ENCODE data around the gene UNC5B.
A peak's percentile ranks its signal among the peaks of the same experiment; 100 is the strongest.

UNC5B gene

GRCh38 chr10:71308985-71309384 lies 96.6 kb downstream of the UNC5B start:
- DNase-seq (ENCODE audit: low spot score): no peak
- no peak overlapping the region for H3K4me3 ChIP-seq
- no peak for TF ChIP-seq CTCF (IDR thresholded peaks at IDR 0.05)
- no peak overlapping the region for H3K27ac ChIP-seq

GRCh38 chr10:71309919-71310318 lies 97.5 kb downstream of the UNC5B start:
- H3K4me3 ChIP-seq: no peak overlapping the region
- no peak overlapping the region for H3K27ac ChIP-seq
- DNase-seq (ENCODE audit: low spot score): no peak
- no peak for TF ChIP-seq CTCF (IDR thresholded peaks at IDR 0.05)

GRCh38 chr10:71312220-71312619 lies 99.8 kb downstream of the UNC5B start:
- H3K4me3 ChIP-seq: no peak overlapping the region
- H3K27ac ChIP-seq: no peak overlapping the region
- TF ChIP-seq CTCF (IDR thresholded peaks at IDR 0.05): no peak
- no peak for DNase-seq (ENCODE audit: low spot score)

GRCh38 chr10:71312811-71313789 lies 100.7 kb downstream of the UNC5B start:
- peak overlapping the region in 1 of 2 donors; percentile 53 for H3K27ac ChIP-seq
- no peak for TF ChIP-seq CTCF (IDR thresholded peaks at IDR 0.05)
- DNase-seq (ENCODE audit: low spot score): peak; percentile 82
- H3K4me3 ChIP-seq: peak overlapping the region; percentile 21

GRCh38 chr10:71314028-71314693 lies 101.8 kb downstream of the UNC5B start:
- no peak for DNase-seq (ENCODE audit: low spot score)
- H3K27ac ChIP-seq: peak overlapping the region in 1 of 2 donors; percentile 53
- TF ChIP-seq CTCF (IDR thresholded peaks at IDR 0.05): peak; percentile 81
- peak overlapping the region; percentile 21 for H3K4me3 ChIP-seq

GRCh38 chr10:71314694-71315225 lies 102.4 kb downstream of the UNC5B start:
- DNase-seq (ENCODE audit: low spot score): no peak
- Histone ChIP-seq H3K4me3 (peak overlapping the region; percentile 10), H3K27ac (no peak overlapping the region)
- no peak for TF ChIP-seq CTCF (IDR thresholded peaks at IDR 0.05)
